GM06990 (cell line): ENCODE results near the gene NKAIN4.

Experiments
- DNase-seq: peaks from one replicate; pipeline ENCODE4 v3.0.0-alpha.2; 2011; ENCODE audit not compliant: insufficient read length; ENCODE audit errors: extremely low read depth
- H3K27me3 ChIP-seq: replicated peaks from 2 replicates; pipeline ENCODE4 v1.6.0; 2011; ENCODE audit warnings: low read length; ENCODE audit not compliant: control insufficient read depth, insufficient read depth
- H3K36me3 ChIP-seq: 2 replicates; pipeline ENCODE4 v1.5.1; 2011; ENCODE audit warnings: low read length; ENCODE audit not compliant: control insufficient read depth, insufficient read depth
- H3K4me3 ChIP-seq: replicated peaks from 2 replicates; pipeline ENCODE4 v1.5.1; 2011; ENCODE audit warnings: low read depth, mild to moderate bottlenecking, control low read depth, low read length
- TF ChIP-seq, protein P1 (sequence below): IDR thresholded peaks from 2 replicates; pipeline ENCODE4 v1.5.1; 2011; ENCODE audit warnings: low read length, control low read depth, mild to moderate bottlenecking, inconsistent platforms; ENCODE audit not compliant: insufficient read depth, poor library complexity, severe bottlenecking

The NKAIN4 gene

DNA sequence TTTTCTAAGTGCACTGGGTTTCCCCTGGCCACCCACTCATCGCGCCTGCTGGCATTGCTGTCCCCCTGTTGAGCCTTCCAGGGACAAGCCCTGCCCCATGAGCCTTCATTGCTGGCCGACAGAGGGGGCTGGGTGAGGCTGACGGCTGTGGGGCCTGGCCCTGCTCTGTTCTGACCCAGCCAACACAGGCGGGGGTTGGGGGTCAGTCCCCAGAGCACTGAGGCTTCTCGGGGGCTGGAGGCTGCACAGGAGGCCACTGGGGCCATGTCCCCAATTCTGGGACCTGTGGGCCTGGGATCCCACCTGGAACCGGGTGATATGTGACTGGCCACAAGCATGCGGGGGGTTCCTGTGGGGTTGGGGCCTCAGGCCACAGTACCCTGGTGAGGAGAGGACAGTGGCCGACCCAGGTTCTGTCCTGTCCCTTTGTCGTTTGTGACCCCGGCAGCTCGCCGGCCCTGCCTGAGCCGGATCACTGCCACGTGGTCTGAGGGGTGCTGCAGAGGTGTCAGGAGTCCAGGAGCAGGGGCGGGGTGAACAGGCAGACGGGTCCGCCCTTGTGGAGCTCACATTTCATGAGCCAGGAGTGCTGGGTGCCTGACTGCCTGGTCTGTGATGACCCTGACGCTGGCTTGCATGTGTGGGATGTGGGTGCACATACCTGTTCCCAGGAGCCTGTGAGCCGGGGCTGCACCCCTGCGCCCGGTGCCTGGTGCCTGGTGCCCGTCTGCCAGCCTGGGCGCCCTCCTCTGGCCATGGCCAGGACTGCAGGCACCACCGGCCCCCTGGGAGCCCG is 36.6 kb upstream of the NKAIN4 start:
- H3K36me3 ChIP-seq = peaks cover 9% of the 10 kb centered on the region
- no peaks in the 10 kb centered on the region for H3K27me3 ChIP-seq
- no peak overlapping the region for H3K4me3 ChIP-seq
- TF ChIP-seq, protein P1, sequence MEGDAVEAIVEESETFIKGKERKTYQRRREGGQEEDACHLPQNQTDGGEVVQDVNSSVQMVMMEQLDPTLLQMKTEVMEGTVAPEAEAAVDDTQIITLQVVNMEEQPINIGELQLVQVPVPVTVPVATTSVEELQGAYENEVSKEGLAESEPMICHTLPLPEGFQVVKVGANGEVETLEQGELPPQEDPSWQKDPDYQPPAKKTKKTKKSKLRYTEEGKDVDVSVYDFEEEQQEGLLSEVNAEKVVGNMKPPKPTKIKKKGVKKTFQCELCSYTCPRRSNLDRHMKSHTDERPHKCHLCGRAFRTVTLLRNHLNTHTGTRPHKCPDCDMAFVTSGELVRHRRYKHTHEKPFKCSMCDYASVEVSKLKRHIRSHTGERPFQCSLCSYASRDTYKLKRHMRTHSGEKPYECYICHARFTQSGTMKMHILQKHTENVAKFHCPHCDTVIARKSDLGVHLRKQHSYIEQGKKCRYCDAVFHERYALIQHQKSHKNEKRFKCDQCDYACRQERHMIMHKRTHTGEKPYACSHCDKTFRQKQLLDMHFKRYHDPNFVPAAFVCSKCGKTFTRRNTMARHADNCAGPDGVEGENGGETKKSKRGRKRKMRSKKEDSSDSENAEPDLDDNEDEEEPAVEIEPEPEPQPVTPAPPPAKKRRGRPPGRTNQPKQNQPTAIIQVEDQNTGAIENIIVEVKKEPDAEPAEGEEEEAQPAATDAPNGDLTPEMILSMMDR = peak; percentile 85
- DNase-seq = peak; percentile 61

DNA sequence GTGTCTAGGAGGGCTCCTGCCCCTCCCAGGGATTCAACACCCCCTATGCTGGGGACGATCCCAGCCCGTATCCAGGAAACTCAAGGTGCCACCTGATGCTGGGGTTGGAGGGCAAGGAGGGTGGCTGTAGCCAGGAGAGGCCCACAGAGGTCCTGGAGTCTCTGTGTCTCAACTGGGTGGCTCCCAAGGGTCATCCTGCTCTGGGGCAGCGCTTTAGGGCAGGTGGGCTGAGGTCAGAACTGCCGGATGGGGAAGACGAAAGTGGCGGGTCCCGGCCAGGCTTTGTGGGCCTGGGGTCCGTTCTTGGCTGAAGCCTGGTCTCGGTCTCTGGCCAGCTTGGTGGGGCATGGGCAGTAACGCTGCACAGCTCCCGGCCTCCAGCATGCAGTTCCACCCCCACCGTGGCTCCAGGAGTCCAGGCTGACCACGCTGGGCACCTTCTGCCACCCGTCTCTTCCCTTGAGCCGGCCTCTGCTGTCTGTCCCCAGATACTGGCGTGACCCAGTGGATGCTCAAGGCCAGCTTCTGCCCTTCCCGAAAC is 35.9 kb upstream of the NKAIN4 start:
- H3K27me3 ChIP-seq = no peaks in the 10 kb centered on the region
- H3K4me3 ChIP-seq = no peak overlapping the region
- H3K36me3 ChIP-seq = peaks cover 10% of the 10 kb centered on the region
- TF ChIP-seq, protein P1 = no peak
- DNase-seq = no peak

DNA sequence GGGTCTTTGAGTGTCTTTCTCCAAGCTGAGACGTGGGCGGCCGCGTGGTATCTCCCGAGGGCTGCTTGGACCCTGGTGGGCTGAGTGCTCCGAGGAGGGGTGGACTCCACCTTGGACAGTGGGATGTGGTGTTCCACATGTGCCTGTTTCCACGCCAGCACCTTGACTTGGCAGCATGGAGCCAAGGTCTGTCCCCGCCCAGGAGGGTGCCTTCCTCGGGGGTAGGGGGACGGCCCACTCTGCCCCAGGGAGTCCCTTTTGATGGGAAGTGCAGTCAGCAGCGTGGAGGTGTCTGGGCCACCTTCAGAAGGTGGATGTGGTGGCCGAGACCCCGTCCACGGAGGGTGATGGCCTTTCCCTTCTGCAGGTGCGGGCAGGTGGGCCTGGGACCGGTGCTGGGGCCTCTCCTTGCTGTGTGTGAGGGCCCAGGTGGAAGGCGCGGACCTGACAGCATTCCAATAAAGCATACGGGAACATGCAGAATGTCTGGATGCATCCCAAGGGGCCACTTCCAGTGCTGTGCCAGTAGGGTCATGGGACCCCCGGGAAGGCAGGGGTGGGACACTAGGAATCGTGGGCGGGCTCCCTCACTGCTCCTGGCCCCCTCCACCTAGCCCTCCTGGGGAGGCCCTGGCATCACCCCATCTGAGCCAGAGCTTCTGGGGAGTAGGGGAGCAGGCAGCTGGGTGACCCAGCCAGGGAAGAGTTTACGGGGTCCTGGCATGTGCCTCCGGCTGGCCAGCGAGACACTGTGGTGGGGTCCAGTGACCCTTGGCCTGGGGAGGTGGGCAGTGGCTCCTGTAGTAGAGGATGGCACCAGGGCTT is 35.3 kb upstream of the NKAIN4 start:
- no peaks in the 10 kb centered on the region for H3K27me3 ChIP-seq
- no peak for DNase-seq
- no peak overlapping the region for H3K4me3 ChIP-seq
- TF ChIP-seq, protein P1 = no peak
- H3K36me3 ChIP-seq = peaks cover 13% of the 10 kb centered on the region

DNA sequence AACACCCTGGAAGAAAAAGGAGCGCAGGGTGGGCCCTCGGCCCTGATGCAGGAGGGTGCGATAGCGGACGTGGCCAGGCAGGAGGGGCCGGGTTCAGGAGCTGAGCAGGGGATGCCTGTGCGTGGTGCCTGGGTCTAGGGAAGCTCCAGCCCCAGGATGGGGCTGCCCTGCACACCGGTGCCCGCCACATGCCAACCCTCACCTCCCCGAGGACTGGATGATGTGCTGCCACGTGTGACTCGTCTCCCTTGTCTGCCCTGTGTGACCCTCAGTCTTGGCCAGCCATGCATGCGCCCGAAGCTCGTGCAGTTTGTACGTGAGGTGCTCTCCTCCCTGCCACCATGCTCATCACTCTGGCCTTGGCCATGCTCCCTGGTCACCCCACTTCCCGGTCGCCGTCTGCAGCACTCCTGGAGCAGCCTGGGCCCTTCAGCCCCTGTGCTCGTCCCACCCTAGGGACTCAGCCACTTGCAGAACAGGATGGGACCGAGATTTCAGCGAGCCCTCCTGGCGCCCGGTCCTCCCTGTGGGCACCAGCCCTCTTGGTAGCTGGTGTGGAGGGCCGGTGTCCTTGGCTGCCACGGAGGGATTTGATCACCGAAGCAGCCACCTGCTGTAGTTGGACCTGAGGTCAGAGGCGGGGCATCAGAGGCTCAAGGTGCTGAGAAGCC is 34.5 kb upstream of the NKAIN4 start:
- TF ChIP-seq, protein P1 = no peak
- H3K36me3 ChIP-seq = peaks cover 15% of the 10 kb centered on the region
- no peak for DNase-seq
- no peaks in the 10 kb centered on the region for H3K27me3 ChIP-seq
- no peak overlapping the region for H3K4me3 ChIP-seq

DNA sequence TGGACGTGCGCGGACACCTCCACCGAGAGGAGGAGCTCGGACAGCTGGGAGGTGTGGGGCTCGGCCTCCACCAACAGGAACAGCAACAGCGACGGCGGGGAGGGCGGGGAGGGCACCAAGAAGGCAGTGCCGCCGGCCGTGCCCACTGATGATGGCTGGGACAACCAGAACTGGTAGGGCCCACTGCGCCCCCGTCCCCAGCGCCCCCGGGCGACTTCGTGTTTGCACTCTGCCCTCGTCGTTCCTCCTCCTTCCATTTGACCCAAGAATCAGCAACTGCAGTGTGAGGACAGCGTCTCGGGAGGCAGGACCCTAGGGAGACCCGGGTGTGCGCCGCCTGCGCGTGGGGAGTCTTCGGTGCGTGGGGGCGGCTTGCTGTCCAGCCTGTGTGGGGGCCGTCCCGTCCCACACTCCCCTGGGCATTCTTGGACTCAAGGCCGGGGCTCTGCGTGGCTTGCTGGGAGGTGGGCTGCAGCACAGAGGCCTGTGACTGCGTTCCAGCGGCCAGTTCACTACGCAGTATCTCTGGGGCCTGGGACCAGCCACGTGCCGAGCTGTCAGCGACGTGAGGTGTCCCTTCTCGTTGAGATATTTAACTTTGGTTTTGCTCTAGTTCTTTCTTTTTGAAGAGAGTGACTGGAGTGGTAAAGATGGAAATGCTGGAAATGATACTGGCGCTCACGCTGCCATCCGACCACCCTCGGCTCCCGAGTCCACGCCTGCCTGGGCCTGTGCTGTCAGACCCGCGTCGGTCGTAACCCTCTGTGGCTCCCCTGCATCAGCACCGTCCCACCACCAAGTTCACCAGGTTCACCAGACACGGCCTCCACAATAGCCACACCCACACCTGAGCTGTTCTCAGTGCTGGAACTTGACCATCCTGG is 33.7 kb upstream of the NKAIN4 start:
- Histone ChIP-seq H3K4me3 (no peak overlapping the region), H3K27me3 (no peaks in the 10 kb centered on the region), H3K36me3 (peaks cover 21% of the 10 kb centered on the region)
- no peak for DNase-seq
- TF ChIP-seq, protein P1 = no peak
